HG03097 (cell line): ENCODE data around the gene KRT77.
"Not testable (repeated sequence)": the region's sequence is repeated elsewhere in the genome, so short reads cannot be mapped to it uniquely, and the experiment has no call there.

Source experiments
- ATAC-seq: cut with Tn5 transposase; IDR thresholded peaks from one replicate; pipeline ENCODE4 v1.9.1; 2021; ENCODE audit not compliant: unreplicated experiment, low FRiP score

Gene KRT77

DNA sequence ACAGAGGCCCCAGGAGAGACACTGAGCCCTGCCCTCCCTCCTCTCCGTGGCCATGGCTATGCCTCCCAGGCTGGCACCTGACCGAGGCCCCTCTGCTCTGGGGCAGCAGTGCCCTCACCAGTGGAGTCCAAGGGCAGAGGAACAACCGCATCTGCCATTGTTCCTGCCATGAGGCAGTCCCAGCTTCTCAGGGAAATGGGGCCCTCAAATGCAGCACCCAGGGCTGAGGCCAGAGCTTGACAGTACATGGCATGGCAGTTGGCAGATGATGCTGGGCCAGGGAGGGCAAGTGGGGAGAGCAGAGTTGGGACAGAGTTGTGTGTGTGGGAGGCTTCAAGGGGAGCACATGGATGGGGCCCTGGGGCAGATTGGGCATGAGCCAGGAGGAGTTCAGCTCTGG lies 21.1 kb upstream of the KRT77 start:
- no peak for ATAC-seq

DNA sequence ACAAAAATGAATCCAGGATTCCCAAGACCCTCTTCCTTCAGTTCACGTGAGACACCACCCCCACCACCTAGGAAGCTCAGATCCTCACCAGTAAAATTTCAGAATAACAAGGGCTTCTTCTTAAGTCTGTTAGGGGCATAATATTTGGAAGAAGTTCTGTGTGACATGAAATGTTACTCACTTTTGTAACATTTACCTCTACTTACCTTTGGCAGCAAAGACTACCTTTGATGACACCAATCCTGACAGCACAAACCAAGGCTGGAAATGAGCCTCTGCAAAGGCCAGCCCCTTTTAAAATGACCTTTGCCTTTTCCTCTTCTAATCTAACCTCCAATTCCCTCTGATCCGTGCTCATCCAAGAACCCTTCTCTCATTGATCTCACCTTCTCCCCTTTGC lies 19.4 kb upstream of the KRT77 start:
- no peak for ATAC-seq

DNA sequence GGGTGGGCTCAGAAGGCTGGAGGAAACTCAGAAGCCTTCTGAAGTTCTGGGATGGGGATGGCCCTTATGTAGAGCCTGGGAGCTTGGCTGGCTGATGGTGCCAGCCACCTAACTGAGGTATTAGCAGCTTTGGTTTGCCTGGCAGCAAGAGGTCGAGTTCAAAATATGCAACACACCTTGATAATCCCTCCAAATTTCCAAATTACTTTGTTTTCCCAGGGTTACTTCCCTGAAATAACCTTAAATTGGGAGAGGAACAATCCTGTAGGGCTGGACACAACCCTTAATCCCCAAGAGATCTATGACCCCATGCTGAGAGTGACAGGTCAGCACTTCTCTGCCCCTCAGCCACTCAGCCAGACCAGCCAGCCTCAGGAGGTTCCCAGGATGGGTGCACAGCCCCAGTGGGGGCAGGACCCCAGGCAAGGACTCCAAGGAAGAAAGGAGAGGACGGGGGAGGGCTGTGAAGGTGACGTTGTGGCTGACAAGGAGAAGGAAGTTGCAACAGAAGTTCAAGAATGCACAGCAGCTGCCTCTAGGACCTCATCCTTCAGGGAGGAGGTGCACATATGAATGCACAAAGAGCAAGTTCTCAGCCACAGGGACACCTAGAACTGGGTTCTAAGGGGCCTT lies 18.6 kb upstream of the KRT77 start:
- ATAC-seq = no peak

DNA sequence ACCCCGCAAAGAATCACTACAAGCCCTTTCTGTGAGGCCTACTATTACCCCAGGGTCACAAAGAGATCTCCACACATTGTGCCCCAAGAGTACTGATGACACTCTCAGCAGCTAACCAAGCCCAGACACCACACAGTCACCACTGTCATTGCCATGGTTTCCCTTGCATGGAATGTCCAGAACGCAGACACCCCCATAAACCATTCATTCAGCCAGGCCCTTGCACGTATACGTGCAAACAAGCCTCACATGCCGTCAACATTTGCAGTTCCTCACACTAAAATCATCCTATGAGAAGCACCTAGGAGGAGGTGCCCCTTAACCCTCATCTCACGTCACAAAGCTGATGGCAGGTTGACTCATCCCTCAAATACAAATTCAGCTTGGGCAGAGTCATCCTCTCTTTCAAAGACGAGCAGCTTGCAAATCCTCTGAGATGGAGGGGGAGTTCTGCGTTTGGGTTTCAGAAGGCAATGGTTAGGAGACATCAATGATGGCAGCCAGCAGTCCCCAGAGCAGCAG lies 17.1 kb upstream of the KRT77 start:
- ATAC-seq = no peak

DNA sequence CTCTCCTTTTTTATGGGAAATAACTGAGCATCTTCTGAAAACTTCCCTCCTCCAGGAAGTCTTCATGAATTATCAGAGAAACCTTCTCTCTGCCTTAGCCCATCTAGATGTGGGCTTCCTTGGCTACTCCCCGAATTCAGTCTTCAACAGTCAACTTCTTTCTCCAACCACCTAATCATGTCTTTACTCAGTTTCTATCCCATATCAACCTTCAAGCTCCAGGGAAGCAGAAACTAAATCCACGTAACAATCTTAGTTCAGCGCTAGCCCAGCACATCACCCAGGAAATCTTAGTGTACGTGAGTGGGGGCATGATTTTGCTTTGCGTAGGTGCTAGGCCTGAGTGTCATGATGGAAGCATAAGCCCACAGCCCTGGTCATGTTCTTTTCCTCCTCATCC lies 12.7 kb upstream of the KRT77 start:
- no peak for ATAC-seq

DNA sequence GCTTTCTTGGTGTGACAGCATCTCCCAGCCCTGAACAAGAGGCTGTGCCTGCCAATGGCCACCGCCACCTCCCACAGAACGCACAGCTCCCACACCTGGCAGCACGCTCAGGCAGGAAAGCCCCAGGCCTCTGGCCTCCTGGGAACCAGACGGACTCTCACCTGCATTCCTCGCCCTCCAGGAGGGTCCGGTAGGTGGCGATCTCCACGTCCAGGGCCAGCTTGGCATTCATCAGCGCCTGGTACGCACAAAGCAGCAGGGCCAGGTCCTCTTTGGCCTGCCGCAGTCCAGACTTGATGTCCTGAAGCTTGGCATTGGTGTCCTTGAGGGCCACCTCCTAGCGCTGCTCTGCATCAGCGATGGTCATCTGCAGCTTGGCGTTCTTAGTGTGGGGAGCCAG lies 12.1 kb upstream of the KRT77 start:
- no peak for ATAC-seq

DNA sequence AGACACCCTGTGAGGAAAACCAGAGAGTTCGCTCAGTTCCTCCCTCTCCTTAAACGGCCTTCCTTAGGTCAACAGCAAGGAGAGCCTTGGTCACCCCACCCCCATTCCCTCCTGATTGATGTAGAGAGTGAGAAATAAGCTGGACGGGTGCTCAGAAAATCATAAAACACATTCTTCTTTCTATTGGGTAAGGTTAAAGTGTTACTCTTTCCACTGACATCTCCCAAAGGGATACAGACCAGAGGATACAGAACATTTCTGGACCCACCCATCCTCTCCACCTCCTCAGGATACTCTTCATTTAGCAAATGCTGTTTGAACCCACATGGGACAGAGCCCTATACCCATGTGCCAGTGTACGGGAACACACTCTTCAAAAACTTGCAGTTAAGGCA lies 11.6 kb upstream of the KRT77 start:
- no peak for ATAC-seq

DNA sequence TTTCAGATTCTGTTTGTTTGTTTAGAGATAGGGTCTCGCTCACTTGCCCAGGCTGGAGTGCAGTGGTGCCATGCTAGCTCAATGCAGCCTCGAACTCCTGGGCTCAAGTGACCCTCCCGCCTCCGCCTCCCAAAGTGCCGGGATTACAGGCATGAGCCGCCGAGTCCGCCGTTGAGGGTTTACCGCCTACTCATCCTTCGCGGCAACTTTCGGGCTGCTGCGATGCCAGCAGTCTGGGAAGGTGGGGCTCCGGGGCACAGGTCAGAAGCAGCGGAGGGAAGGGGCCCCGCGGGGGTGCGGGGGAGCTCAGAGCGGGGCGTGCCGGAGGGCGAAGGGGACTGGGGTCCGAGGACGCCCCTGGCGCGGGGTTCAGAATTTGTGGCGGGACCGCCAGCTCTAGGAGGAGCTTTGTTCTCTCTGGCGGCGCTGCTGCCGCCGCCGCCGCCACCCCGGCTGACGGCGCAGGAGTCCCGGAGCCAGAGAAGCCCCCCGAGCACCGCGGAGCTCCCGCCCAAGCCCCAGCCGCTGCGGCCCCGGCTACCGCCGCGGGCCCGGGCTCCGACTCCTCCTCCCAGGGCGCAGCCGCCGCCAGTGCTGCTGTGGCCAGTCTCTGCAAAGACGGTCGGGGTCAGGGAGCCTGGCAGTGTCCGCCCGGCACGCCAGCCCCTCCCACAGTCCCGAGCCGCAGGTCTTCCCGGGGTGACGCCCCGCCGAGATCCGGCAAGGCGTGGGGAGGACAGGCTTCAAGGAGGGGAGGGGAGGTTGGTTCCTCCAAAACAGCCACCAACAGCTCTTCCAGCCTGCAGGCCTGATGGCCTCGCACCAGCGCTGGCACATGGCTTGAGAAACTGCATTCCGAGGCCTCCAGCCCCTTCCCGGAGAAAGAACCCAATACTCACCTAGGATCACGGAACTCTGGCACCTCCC lies 10.9 kb upstream of the KRT77 start:
- no peak for ATAC-seq

DNA sequence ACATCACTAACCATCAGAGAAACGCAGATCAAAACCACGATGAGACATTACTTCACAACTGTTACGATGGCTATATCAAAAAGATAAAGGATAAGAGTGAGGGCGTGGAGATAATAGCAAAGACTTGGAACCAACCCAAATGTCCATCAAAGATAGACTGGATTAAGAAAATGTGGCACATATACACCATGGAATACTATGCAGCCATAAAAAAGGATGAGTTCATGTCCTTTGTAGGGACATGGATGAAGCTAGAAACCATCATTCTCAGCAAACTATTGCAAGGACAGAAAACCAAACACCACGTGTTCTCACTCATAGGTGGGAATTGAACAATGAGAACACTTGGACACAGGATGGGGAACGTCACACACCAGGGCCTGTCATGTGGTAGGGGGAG lies 8.8 kb upstream of the KRT77 start:
- ATAC-seq = not testable (repeated sequence)

DNA sequence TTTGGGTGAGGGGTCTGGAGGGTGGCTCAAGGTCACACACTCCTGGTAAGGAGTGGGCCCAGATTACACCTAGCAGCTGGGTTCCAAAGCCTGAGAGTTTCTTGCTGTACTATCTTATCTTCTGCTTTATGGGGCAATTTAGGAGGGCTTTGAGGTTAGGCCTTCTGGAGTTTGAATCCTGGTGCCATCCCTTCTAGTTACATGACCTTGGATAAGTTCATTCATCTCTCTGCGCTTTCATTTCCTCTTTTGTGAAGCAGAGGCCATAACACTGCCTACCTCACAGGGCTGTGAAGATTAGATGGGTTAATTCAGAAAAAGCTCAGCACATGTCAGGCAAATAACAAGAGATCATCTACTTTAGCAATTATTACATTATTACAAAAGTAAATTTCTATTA lies 7.4 kb upstream of the KRT77 start:
- ATAC-seq = no peak

DNA sequence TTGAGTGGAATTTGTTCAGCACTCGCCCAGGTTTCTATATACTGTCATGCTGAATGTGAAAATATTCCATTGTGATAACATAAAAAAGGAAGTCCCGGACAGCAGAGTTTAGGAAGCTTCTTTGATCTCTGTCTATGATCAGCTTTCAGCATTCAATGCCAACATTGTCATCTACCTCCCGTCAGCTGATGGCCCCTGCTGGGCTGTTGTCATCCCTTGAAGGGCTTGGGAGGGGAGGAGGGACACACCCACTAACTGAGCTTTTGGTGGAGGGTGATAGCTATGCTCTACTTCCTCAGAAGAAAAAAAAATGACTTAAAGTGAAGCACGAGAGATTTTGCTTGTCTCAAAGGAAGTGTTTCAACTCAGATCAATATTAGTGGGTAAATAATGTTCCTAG lies 4.7 kb upstream of the KRT77 start:
- no peak for ATAC-seq

DNA sequence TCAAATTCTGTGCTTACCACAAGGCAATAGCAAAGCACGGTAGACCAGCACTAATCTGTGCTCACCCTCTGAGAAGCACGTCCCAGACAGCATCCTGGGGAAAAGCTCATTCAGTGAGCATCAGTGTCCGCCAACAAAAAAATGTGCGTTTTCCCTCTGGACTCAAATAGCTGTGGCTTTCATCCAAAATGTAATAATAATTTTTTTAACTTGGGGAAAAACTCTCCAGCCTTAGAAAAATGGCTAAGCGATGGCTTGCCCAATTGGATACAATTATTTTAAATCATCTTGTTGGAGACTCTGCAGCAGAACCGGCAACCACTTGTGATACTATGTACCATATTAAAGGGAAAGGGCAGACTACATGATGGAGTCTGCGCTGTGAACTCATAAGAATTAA lies 1.1 kb upstream of the KRT77 start:
- no peak for ATAC-seq

DNA sequence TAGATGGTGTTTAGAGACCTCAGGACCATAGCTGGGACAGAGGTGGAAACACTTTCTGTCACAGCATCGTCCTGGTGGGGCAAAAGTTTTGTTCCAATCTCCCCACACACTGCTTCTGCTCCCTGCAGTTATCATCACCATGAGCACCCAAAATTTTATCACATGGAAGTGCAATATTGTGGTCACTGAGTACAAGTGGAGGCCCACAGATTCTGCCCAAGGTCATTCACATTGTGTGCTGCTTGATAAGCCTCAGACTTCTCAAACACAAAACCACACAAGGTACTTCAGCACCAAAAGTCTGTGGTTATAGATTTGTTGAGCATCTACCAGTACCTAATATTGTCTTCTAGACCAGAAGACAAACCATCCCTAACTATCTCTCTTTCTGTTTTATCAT lies 554 bp upstream of the KRT77 start:
- no peak for ATAC-seq

DNA sequence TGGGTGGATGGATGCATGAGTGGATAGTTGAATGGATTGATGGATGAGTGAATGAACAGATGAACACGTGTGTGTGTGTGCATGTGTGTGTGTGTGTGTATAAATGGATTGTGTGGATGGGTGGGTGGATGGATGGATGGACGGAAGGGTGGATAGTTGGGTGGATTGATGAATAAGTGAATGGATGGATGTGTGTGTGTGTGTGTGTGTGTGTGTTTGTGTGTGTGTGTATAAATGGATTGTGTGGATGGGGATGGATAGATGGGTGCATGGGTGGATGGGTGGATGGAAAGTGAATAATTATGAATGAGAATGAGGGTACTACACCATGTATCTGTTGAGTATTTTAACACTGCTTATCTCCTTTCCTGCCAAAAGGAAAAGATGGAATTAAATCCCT lies 986 bp downstream of the KRT77 start:
- ATAC-seq = no peak

DNA sequence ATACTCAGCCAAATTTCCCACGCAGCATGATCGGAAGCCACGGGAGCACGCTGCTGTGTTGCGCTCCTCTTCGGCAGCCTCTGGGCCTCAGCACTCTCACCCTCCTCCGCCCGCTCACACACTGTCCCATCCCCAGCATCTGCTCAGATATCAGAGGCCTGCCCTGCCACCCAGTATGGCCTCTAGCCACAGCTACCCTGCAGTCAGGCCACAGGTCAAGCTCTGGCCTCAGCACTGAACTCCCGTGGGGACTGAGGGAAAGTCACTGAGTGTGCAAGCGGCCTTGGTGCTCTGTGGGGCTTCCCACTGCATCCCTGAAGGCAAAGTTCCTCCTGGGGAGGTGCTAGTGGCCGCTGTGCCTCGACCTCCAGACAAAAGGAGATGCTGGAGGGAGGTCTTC lies 2.0 kb downstream of the KRT77 start:
- no peak for ATAC-seq

DNA sequence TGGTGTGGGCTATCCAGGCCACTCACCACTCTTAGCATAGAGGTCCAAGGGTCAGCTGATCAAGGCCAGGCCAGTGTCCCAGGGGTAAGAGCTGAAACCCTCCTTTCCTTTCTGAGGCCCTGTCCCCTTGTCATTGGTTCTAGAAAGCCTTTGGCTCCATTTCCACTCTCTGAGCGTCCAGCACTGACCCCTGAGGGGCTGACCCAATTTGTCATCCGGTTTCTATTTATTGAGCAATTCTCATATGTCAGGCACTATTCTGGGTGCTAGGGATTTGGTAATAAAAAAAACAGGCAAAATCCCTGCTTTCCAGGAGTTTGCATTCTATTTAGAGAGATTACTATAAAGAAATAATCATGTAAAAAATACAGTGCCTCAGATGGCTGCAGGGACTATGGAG lies 3.4 kb downstream of the KRT77 start:
- no peak for ATAC-seq

DNA sequence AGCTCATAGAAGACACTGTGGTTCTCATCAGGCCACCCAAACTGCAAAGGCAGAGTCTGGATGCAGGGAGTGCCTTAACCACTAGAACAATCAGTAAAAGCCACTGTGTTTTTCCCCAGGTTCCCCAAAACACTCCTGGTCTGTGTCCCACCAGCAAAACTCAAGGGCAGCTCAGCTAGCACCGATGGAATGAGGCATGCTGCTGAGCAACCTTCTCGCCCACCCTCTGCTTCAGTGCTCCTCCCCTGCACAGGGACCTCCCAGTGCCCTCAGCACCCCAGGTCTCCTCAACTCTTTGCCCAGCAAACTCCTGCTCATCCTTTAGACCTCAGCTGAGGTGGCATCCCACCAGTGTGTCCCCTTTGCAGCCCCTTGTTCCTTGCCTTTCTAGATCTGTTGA lies 4.0 kb downstream of the KRT77 start:
- no peak for ATAC-seq

DNA sequence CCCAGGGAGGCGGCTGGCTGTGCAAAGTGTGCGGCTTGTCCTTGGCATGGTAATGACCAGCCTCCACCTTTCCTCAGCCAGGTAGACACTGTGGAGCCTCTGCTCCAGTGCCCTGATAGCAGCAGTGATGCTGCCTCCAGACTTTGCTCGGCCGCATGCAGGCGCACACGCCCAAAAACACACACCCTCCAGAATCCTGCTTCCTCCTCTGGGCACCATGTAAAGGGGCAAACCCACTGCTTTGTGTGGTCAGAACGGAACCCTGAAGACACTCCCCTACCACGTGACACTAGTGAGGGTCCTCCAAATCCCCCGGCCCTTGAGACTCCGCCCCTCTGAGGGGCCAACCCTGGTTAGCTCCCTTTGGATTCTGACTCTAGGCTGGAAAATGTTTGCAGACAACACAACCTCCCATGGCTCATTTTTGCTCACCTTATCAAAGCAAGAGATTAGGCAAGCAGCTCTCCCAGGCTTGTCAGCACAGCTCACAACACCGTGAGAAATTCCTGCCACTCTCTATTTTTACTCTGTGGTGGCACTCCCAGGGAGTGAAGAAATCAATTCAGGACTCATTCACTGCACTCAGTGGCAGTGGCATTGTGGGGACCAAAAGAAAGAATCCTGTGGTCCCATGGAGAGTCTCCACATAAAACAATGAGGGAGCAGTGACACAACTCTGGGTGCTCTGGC lies 4.5 kb downstream of the KRT77 start:
- ATAC-seq = no peak

DNA sequence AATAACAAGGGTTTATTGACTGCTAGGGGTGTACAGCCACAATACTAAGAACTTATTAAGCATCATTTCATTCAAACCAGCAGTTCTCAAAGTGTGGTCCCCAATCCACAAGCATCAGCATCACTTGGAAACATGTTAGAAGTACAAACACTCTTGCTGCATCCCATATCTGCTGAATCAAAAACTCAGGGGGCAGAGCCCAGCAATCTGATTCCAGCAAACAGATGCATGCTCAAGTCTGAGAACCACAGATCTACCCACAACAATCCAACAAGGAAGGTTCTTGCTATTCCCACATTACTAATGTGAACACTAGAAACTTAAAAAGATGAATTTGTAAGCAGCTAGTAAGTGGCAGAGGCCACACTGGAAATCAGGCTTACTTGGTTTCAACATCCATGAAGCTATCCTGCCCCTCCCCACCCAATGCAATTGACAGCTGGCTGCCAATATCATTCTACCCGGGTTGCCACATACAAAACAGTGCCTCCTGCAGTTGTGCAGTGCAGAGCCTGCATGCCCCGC lies 6.2 kb downstream of the KRT77 start:
- no peak for ATAC-seq

DNA sequence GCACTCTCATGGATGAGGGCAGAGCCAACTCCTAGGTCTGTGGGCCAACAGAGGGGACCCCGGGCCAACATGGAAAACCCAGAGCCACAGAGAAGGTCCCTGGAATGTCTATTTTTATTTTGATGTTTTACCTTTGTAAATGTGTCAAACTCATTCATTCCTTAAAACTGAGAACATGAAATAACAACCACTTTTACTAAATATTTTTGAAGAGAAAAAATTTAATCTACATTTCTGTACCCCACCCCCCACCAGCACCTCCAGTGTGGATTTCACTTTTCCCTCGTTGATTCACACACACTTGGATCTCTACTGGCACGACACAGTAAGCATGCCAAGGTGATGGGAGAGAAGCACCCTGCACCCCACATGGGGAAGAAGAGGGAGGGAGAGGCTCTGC lies 6.7 kb downstream of the KRT77 start:
- no peak for ATAC-seq

DNA sequence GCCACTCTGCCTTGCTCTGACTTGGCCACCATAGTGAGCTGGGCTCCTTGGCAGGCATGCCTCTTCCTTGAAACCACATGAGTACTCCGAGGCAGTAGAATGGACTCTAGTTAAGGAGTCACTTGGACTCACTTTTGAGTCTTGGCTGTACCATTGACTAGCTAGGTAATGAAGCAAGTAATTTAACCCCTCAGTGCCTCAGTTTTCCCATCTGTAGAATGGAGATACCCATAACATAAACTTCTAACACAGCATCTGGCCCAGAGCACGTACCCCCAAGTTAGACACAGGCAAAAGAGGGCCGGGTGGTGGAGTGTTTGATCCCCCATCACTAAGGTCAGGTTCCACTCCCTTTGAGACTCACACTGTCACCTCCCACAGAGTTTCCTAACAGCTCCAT lies 8.3 kb downstream of the KRT77 start:
- no peak for ATAC-seq
